ENCODE measurements around the gene NSG1.

NSG1 gene

GRCh38 chr4:4361883-4362282, 25.0 kb upstream of the NSG1 start:
- DNase-seq = no peak
- Mint-ChIP-seq H3K27ac (no peak overlapping the region), H3K4me3 (no peak overlapping the region), H3K4me1 (no peaks in the 10 kb centered on the region), H3K9me3 (peaks cover 10 to 24% of the 10 kb centered on the region in 2 donors), H3K27me3 (peaks cover 14% of the 10 kb centered on the region)
- ATAC-seq = no peak

- Mint-ChIP-seq H3K4me1 (no peaks in the 10 kb centered on the region), H3K27ac (no peak overlapping the region), H3K9me3 (peaks cover 13 to 28% of the 10 kb centered on the region in 2 donors), H3K27me3 (peaks cover 14% of the 10 kb centered on the region), H3K4me3 (no peak overlapping the region)
- DNase-seq = no peak
- ATAC-seq = no peak
Measured at GRCh38 chr4:4362991-4363697, 23.8 kb upstream of the NSG1 start.

GRCh38 chr4:4364061-4364460, 22.8 kb upstream of the NSG1 start:
- ATAC-seq (no peak), DNase-seq (no peak)
- Mint-ChIP-seq H3K27me3 (peaks cover 14% of the 10 kb centered on the region), H3K4me3 (no peak overlapping the region), H3K4me1 (no peaks in the 10 kb centered on the region), H3K27ac (peak overlapping the region in 1 of 2 donors; percentile 75), H3K9me3 (peaks cover 13 to 28% of the 10 kb centered on the region in 2 donors)

- DNase-seq (no peak), ATAC-seq (no peak)
- H3K27ac Mint-ChIP-seq = no peak overlapping the region
- no peaks in the 10 kb centered on the region for H3K4me1 Mint-ChIP-seq
- H3K27me3 Mint-ChIP-seq = peaks cover 14% of the 10 kb centered on the region
- no peak overlapping the region for H3K4me3 Mint-ChIP-seq
- peaks cover 13 to 28% of the 10 kb centered on the region in 2 donors for H3K9me3 Mint-ChIP-seq
Measured at GRCh38 chr4:4364486-4365208, 22.3 kb upstream of the NSG1 start.

DNA sequence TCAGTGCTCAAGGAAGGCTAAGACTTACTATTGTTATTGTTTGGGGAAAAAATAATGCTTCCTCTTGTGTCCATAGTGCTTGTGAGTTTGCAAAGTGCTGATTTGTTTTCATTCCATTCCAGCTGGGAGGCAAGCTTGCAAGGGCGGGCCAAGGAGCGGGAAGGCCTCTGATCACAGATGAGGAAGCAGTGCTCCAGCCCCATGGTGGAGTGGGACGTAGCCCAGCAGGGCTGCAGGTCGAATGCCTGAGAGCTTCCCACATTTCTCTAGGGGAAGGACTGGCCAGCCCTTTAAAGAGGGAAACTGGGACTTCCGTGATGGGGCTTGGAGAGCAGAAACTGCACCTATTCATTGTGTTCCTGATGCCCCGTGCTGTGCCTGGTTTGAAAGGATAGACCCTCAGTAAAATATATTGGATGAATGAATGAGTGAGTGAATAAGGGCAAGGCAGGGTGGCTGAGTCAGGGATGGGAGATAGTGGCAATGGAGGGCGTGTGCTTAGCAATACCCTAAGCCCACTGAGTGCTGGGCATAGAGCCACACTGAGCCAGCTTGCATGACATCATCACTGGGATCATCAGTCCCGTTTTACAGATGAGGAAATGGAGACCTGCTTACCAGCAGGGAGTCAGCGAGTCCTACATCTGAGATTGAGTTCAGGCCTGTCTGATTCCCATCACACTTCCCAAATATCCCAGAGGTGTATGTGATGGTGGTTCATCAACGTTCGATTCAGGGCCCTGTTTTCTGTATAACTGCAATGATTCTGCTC, 17.9 kb upstream of the NSG1 start:
- Mint-ChIP-seq H3K9me3 (peaks cover 13 to 19% of the 10 kb centered on the region in 2 donors), H3K27me3 (no peaks in the 10 kb centered on the region), H3K4me3 (no peak overlapping the region), H3K4me1 (no peaks in the 10 kb centered on the region), H3K27ac (peak overlapping the region in 1 of 2 donors; percentile 61)
- no peak for DNase-seq
- no peak for ATAC-seq

GRCh38 chr4:4374388-4375098, 12.4 kb upstream of the NSG1 start:
- DNase-seq (no peak), ATAC-seq (no peak)
- Mint-ChIP-seq H3K27me3 (peaks cover 14% of the 10 kb centered on the region), H3K4me1 (no peaks in the 10 kb centered on the region), H3K27ac (no peak overlapping the region), H3K9me3 (peaks cover 5 to 9% of the 10 kb centered on the region in 2 donors), H3K4me3 (no peak overlapping the region)

DNA sequence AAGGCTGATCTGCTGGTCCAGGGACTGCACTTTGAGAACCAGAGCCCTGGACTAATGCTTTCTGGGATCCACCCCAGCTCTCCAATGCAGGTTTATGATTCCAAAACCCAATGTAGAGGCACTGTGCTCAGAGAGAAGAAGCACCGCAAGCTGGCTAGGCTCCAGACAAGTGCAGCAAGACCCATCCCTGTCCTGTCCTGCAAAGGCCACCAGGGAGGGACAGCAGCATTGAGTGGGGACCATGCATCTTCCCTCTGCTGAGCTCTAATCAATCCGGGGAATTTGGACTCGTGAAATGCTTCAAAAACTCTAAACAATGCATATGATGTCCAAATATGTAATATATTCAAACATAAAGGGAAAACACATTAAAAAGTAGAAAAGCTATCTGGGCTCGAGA, 10.8 kb upstream of the NSG1 start:
- Mint-ChIP-seq H3K27ac (no peak overlapping the region), H3K4me1 (no peaks in the 10 kb centered on the region), H3K9me3 (peaks cover 5 to 9% of the 10 kb centered on the region in 2 donors), H3K4me3 (no peak overlapping the region), H3K27me3 (peaks cover 27% of the 10 kb centered on the region)
- ATAC-seq = no peak
- DNase-seq = no peak

DNA sequence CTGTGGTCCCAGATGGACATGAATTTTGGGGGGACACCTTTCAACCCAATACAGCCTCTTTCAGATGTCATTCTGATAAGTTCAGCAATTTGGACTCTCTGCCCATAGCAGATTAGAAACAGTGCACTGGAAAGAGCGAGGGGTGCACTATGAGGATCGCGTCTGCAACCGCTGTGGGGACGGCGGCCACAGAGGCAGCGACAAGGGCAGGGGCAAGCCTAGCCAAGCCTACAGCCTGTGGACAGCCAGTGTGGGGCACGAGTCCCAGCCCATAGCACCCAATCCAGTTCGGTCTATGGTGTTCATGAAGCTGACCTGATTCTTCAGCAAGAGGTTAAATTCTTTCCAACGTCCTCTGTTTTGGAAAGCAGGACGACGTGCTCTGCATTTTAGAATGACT, 9.7 kb upstream of the NSG1 start:
- no peak overlapping the region for H3K4me3 Mint-ChIP-seq
- H3K27ac Mint-ChIP-seq = no peak overlapping the region
- H3K27me3 Mint-ChIP-seq = peaks cover 37% of the 10 kb centered on the region
- no peaks in the 10 kb centered on the region for H3K4me1 Mint-ChIP-seq
- DNase-seq (no peak), ATAC-seq (no peak)
- H3K9me3 Mint-ChIP-seq = peaks cover 5 to 9% of the 10 kb centered on the region in 2 donors

DNA sequence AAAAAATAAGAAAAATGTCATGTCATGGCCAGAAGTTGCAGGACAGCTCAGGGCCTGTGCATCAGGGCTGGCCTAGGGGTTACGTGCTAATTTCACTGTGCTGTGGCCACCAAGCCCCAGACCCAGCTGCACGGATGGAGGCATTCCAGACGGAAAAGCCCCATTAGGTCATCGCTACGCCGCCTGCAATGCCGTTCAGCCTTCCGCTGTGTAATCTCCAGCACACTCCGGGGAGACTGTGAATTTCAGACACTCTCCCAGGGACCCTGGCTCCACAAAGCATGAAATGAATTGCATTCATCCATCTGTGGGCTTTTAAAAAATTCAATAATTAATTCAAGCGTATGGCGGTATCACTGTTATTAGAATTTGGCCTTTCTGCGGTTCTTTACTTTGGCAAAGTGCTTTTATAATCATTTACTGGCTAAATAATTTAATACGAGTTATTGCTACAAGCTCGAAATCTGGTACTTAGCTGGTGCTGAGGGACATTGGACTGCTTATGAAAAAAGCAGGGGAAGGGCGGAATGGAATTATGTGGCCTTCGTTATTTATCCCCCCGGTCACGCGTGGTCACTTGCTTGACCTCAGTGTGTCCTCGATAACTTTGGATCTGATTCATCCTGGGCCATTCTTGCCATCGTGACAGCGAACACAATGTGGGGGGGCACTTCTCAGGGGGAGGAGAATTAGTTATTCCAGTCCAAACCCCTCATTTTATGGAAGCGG, 9.0 kb upstream of the NSG1 start:
- Mint-ChIP-seq H3K9me3 (peaks cover 5 to 9% of the 10 kb centered on the region in 2 donors), H3K27ac (no peak overlapping the region), H3K4me3 (no peak overlapping the region), H3K27me3 (peaks cover 44% of the 10 kb centered on the region), H3K4me1 (no peaks in the 10 kb centered on the region)
- DNase-seq (no peak), ATAC-seq (no peak)

DNA sequence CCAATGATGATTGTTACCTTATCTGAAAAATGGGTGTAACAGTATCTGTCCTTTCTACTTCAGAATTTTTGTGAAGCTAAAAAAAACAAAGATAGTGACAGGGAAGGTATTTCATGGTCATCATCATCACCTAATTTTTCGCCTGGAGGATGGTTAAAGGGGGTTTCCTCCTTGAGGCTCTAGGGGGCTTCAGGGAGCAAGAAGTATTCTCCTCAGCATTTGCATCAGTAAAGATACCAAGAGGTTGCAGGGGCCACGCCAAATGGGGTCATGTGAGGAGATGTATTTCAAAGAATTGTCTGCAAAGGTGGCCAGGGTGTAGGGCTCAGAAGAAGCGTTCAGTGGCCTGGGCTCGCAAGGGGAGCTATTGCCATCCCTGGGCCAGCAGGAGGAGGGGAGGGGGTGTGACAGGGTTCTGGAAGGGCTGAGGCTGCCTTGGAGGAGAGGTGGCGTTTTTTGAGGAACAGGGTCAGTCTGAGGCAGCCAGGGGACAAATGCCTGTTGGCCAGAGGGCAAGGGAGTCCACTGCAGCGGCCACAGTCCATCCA, 7.3 kb upstream of the NSG1 start:
- peak overlapping the region in 1 of 2 donors; percentile 67 for H3K27ac Mint-ChIP-seq
- H3K9me3 Mint-ChIP-seq = peaks cover 2 to 4% of the 10 kb centered on the region in 2 donors
- H3K27me3 Mint-ChIP-seq = peaks cover 60% of the 10 kb centered on the region
- DNase-seq (no peak), ATAC-seq (no peak)
- H3K4me1 Mint-ChIP-seq = no peaks in the 10 kb centered on the region
- H3K4me3 Mint-ChIP-seq = no peak overlapping the region

GRCh38 chr4:4383085-4383484, 3.8 kb upstream of the NSG1 start:
- Mint-ChIP-seq H3K9me3 (no peaks in the 10 kb centered on the region), H3K27ac (no peak overlapping the region), H3K4me3 (no peak overlapping the region), H3K27me3 (peaks cover 74% of the 10 kb centered on the region), H3K4me1 (peaks cover 17% of the 10 kb centered on the region)
- ATAC-seq (no peak), DNase-seq (no peak)

DNA sequence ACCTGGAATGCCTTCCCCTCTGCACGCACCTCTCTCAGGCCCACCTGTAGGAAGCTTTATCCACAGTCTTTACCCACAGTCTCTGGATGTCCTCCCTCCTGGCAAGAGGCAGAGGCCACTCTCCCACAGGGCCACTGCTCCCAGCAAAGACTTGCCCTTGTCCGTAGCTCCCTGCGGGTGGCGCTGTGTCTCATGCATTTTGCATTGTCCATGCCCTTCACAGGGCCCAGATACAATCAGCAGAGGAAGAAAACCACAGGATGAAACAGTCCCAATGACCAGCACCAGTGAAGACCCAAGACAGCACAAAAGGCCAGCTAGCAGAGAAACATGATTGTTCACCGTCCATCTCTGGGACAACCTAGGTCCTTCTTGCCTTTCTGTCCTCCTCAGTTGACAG, 2.1 kb upstream of the NSG1 start:
- Mint-ChIP-seq H3K9me3 (no peaks in the 10 kb centered on the region), H3K4me3 (peak overlapping the region in 1 of 2 donors; percentile 58), H3K27me3 (peaks cover 74% of the 10 kb centered on the region), H3K4me1 (peaks cover 23% of the 10 kb centered on the region), H3K27ac (no peak overlapping the region)
- no peak for ATAC-seq
- peak in 1 of 2 donors; percentile 28 for DNase-seq

DNA sequence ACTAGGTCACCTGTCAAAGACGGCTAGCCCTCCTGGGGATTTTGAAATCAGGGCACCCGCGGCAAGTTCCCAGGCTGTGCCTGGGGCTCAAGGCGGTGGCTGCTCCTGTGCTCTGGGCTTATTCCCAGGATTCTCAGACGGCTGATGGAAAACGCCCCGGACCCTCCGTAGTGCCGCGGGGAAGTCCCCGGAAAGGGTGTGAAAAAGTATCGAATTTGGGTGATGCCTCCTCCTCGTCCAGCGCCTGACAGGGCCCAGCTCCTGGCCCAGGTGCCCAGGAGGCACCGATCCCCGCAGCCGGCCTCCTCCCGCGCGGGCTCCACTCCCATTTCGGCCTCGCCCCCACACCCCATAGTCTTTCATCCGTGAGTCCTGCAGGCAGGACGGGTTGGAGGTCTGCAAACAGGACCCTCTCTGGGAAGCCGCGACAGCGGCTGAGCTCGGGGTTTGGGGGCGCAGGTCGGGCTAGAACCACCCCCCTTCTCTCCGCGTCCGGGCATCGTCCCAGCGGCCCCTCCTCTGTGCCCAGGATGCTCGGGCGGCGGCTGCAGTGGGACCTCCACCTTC, 1.1 kb upstream of the NSG1 start:
- Mint-ChIP-seq H3K27ac (no peak overlapping the region), H3K4me1 (peaks cover 23% of the 10 kb centered on the region), H3K27me3 (peaks cover 66% of the 10 kb centered on the region), H3K4me3 (peak overlapping the region; percentile 84 to 86), H3K9me3 (no peaks in the 10 kb centered on the region)
- DNase-seq (no peak), ATAC-seq (no peak)

DNA sequence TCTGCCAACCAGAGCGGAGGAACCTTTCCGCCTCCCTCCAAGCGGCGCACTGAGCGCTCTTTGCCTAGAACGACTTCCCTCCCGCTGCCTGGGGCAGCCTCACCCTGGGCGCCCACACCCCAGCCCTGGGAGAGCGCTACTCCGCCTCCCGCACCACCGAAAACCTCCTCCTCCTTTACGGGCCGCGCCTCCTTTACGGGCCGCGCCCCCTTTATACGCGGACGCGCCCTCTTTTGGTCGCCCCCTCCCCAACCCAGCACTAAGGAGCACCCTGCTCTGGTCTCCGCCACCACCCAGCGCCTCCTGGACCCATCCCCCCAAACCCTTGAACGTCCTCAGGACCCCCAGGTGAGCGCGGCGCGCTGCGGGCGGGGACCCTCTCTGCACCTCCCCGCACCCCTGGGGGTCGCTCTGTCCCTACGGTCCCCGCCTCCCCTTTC, 586 bp upstream of the NSG1 start:
- Mint-ChIP-seq H3K9me3 (no peaks in the 10 kb centered on the region), H3K4me3 (peak overlapping the region; percentile 84 to 86), H3K27me3 (peaks cover 61% of the 10 kb centered on the region), H3K4me1 (peaks cover 23% of the 10 kb centered on the region), H3K27ac (no peak overlapping the region)
- ATAC-seq = peak; percentile 65
- DNase-seq = peak; percentile 12 to 37
